Occipital lobe (tissue), 2 donors: Measurements from ENCODE around the gene ZNF438. TPM values are rescaled to one million over a fixed set of nuclear protein-coding genes. Genes with fewer than 3 reads are reported as not detected.

Experiments
- DNase-seq: peaks from one replicate; lab custom pipeline; 2025; lab: John Stamatoyannopoulos, UW
- total RNA-seq: library from RNA; depleted of rRNA; stranded (reverse); fragments of >200 nt; gene quantifications from one replicate; pipeline ENCODE4 v1.2.3, GENCODE V29; 2014

ZNF438 gene
- total RNA-seq, 1 donor from 2014 or later, result 3.9 TPM

DNA sequence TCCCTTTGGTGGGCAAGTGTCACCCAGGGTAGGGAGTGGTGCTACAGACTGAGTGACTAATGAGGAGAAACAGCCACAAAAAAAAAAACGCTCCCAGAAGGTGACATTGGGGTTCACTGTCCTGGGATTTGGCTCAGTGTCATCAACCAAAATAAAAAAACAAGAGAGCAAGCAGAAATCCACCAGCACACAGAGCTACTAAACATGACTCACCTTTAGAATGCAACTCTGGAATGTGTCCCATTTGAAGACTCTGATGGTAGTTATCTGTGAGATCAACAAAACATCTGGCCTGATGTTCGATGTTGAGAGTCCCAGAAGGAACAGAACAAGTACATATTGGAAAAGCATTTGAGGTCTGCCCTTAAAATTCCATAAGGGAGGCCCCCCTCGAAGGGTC lies 201.8 kb downstream of the ZNF438 start:
- DNase-seq, result no peak

GRCh38 chr10:30828680-30829079 lies 203.0 kb downstream of the ZNF438 start:
- no peak for DNase-seq

DNA sequence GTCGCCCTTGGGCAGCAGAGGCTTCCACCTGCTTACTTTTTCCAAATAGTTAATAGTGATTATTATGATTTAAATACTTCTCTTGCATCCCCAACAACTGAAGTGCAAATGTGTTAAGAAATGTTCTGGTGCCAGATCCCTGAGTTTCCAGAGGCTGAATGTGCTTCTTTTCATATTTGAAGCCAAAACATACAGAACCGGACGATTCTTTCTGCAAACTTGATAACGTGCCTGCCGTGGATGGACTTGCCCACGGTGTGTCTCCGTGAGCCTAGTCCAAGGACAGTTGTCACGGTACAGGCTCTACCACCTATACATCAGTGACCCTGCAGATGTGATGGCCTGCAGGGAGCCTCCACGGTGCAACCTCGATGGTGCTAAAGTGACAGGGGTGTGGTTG lies 203.5 kb downstream of the ZNF438 start:
- DNase-seq, result no peak

- no peak for DNase-seq
Measured at GRCh38 chr10:30827531-30828120, 204.0 kb downstream of the ZNF438 start.

GRCh38 chr10:30826679-30827078 lies 205.0 kb downstream of the ZNF438 start:
- no peak for DNase-seq

GRCh38 chr10:30825495-30825894 lies 206.2 kb downstream of the ZNF438 start:
- no peak for DNase-seq

GRCh38 chr10:30825022-30825421 lies 206.6 kb downstream of the ZNF438 start:
- no peak for DNase-seq

- DNase-seq, result no peak
Measured at GRCh38 chr10:30823651-30824050, 208.0 kb downstream of the ZNF438 start.

DNA sequence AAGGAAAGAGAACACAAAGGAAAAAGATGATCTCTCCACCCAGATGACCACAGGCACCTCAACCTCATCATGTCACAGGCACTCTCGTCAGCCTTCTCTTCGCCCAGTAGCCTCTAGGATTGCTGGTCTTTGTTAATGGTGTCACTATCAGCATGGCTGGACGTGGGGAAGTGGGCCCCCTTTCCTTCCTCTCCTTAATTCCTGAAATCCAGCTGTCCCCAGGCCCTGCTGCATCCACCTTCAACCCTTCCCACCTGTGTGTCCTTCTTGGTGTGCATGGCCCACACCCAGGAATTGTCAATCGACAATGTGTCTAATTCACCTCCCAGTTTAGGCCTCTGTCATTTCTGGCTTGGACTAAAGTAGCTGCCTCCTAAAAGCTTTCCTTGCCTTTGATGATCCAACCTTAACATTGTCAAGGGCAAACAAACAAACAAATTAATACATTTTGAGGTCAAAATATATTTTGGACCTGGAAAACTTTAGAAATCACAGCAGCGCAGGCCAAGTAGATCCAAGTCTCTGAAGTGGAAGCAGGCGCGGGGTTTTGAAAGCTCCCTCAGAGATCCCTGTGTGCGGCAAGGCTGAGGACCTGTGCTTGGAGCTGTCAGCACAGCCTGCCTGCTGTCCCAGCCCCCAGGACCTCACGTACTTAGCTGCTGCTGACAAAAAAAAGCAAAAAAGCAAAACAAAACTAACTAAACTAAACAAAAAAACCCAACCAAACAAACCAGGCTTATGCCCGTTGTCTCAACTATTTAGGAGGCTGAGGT lies 208.8 kb downstream of the ZNF438 start:
- no peak for DNase-seq

DNA sequence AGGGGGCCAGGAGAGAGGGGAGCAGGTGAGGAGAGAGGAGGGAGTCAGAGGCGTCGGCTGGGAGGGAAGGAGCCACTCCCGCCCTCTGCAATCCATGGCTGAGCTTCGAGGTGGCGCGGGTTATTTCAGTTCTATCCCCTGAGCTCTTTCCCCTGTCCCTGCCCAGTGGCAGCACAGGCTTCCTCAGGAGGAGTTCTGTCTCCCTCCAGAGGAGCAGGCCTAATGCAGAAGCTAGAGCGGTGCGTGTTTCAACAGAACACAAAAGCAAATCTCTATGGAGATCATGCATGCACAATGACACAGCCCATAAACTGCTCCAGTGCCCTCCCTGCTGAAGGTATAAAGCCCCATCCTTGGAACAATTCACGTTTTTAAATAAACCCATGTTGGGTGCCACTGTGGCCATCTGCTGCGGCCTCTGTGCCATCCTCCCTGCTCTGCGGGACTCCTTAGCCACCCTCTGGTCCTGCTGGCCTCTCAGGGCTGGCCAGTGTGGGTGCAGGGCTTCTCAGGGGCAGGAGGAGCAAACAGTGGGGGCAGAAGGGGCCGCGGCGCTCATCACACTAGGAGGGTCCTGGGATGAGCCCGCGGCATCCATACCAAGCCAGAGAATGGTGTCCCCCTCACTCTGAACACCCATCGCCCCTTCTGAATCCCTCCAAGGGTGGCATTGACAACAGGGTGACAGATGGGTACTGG lies 209.5 kb downstream of the ZNF438 start:
- DNase-seq, result no peak

- no peak for DNase-seq
Measured at GRCh38 chr10:30821261-30821993, 210.2 kb downstream of the ZNF438 start.

DNA sequence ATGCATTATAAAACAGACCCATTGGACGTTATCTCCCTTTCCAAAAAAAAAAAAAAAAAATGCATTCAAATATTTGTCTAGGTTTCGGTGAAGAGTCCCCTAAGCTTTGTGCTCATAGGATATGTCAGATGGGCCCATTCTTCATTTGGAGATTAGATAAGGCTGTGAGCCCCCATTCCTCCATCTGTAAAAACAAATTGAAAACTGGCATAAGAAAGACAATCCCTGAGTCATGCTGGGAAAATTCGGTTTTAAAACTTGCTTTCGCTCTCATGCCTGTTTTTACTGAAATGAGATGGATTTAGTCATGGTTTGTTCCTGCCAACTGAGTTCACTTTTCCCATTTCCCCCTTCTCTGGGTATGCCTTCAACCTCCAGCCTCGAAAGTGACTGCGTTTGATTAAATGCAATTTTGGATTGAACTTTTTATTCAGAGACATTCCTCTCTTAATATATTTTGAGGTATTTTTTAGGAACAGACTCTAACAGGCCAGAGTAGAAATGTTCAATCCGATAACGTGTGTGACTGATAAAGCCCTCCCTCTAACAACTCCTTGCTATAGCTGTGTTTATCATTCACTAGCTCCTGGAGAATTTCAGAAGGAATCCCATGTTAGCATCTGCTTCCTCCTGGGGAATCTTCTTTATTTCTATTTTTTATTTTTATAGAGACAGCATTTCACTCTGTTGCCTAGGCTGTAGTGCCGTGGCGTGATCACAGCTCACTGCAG lies 211.2 kb downstream of the ZNF438 start:
- DNase-seq, result no peak

DNA sequence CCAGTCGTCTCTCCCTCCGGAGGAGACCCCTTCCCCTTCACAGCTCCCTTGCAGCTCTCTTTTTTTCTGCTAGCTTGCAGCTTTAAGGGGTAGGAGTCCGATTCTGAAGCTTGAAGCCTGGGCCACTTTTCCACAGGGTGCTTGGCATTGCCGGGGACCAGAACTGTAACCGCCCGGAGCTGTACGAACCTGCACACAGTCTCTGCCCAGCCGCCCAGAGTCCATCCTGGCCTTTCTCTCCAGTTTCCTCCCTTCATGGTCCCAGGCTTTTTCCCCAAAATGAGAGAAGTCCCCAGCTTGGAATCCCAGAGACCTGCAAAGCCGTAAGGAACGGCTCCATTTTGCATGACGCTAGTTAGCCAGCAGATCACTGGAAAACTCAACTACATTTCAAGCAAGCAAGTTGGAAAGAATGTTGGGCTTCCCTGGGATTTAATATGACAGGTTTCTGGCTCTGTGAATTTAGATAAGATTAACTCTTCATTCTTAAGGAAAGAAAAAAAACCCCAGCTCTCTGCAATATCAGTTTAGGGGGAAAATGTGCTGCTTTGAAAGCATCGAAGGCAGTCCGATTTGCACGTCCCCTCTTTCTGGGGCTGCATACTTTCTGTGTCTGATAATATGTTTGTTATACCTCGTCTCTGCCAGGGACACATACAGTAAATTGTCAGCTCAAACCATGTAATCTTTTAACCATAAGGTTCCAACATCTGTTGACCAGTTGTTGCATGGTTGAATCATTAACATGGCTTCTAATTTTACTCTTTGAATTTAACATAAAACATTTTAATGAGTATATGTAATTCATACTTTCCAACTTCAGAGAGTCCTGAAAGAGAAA lies 212.1 kb downstream of the ZNF438 start:
- DNase-seq, result no peak

DNA sequence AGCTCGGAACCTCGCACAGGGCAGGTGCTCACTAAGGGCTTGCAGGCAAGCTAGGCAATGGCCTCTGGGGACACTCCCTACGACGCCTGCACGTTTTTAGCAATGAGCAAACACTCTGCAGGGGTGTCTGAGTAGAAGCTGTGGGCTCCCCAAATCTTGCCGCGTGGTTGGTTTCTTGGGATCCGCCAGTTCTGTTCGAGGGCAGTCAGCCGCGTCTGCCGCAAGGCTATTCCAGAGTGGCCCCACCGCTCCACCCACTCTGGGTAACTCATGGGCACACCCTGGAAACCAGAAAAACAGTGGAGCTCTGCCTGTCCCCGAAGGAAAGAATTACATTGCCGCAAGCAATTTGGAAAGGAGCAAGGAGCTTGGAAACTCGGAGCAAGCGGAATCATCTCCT lies 212.8 kb downstream of the ZNF438 start:
- no peak for DNase-seq

DNA sequence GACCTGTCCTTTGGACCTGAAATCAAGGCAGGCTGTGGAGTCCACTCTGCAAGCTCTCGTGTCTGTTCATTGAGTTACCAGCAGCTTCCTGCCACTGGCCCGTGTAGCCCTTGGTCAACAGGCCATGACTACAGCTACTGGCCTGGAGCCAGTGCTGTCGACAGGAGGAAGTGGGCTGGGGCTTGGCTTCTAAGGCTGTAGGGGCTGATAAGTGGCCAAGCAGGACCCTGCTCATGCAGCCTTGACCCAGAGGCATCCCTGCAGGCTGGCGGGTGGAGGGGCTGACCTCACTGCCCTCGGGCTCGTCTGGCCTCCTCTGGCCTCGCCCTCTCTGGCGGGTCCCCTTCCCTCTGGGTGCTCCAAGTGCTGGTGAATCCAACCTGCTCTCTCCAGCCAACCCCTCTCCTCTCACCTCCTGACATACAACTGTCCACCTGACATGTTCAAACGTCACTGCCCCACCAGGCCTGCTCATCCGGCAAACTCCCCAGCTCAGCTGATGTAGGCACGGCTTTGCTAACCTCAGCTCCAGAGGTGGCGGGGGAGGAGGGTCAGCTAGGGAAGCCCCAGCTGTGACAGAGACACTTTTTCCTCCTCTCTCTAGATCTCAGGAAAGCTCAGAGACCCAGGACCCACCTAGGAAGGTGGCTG lies 213.5 kb downstream of the ZNF438 start:
- DNase-seq, result no peak

DNA sequence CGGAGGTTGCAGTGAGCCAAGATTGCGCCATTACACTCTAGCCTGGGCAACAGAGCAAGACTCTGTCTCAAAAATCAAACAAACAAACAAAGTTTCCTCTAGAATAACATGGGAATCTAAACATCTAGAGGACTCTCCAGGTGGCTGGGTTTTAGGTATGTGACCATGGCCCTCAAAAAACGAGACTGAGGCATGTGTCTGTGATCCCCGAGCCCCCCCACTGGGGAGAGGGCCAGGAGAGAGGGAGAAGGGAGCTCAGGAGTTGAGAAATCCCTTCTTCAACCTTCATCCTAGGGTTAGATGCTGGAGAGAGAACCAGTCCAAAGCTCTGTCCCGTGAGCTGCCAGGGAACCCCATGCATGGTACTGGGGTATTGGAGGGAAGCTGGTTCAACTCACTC lies 214.1 kb downstream of the ZNF438 start:
- DNase-seq, result no peak

DNA sequence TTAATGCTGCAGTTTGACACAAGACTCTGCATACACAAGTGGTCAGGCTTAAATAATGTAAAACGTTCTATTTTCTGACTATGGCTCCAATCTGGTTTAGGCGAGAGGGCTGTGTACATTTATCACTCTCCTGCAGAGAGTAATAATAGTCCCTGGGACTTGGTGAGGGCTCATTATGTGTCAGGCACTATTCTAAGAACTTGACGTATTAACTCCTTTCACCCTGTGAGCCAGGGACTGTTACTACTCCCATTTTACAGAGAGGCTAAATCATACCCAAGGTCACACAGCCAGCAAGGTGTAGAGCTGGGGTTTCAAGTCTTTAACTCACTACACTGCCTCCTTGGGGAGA lies 214.9 kb downstream of the ZNF438 start:
- DNase-seq, result no peak

GRCh38 chr10:30816159-30816819 lies 215.4 kb downstream of the ZNF438 start:
- no peak for DNase-seq

DNA sequence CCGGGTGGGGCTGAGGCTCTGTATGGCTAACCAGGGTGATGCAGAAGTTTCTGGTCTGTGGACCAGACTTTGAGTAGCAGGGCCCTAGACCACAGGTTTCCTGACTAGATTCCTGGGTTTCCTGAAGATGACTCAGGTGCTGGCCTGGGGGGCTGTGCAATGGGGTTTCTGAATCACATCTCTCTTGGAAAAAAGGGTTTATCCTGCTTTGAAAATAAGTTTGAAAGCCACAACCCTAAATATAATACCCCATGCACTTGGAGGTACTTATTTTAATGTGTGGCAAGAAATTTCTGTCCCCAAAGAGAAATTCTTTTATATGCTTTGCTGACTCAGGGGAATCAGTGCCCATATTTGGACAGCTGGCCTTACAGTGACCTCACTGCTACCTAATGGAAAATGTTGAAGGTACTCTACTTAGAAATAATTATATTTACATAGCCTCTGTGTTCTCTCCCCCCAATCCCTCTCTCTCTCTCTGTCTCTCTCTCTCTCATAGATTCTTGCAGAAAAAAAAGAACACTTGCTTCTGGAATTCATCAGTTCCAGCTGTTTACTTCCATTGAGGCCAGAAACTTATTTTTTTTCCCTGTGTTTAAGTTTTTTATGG lies 217.7 kb downstream of the ZNF438 start:
- DNase-seq, result no peak
